B cell (primary cell): ENCODE data around the gene B3GAT3. TPM values are rescaled to one million over a fixed set of nuclear protein-coding genes. Genes with fewer than 3 reads are reported as not detected.
A peak's percentile ranks its signal among the peaks of the same experiment; 100 is the strongest.

Source experiments
- ATAC-seq: fragments of 200-7000 bp; cut with Tn5 transposase; one replicate; pipeline ENCODE4 v1.10.0; 2021; ENCODE audit warnings: low read depth, mild to moderate bottlenecking, moderate number of reproducible peaks, moderate library complexity
- CTCF ChIA-PET: fragments of 350-600 bp; sonication (Branson Sonifier 250); formaldehyde crosslinking; loops from one replicate; lab custom pipeline; 2021; ENCODE audit warnings: antibody characterized with exemption, inconsistent platforms; lab: Charles Lee
- POLR2A ChIA-PET: fragments of 350-600 bp; sonication (Branson Sonifier 250); formaldehyde crosslinking; loops from one replicate; lab custom pipeline; 2021; ENCODE audit warnings: antibody characterized with exemption; lab: Charles Lee
- DNase-seq: peaks from one replicate; pipeline ENCODE4 v3.0.0; 2013
- H2AFZ ChIP-seq: 2 replicates; pipeline ENCODE4 v1.6.1; 2012; ENCODE audit warnings: mild to moderate bottlenecking, low read depth, low read length; ENCODE audit not compliant: insufficient read depth, poor library complexity, severe bottlenecking
- H3K27ac ChIP-seq, 2 donors: 1 replicate in 1 of 2; 2 replicates in 1 of 2; pipeline ENCODE4 v1.5.1; 2012 to 2013; ENCODE audit warnings: low read length in 2 of 2, mild to moderate bottlenecking in 2 of 2, moderate library complexity in 1 of 2
- H3K27me3 ChIP-seq, 4 experiments: fragments of 200-600 bp in 1 of 4; sonication (generic) in 1 of 4; replicated peaks in 1 of 4; 1 replicate in 2 of 4; 2 replicates in 2 of 4; pipeline versions ENCODE4 v1.6.1 to v1.7.0; 2013 to 2016; ENCODE audit warnings: low read length in 3 of 4, mild to moderate bottlenecking in 2 of 4, mixed read lengths in 1 of 4, moderate library complexity in 1 of 4; ENCODE audit not compliant: insufficient read depth in 4 of 4, control insufficient read depth in 3 of 4; ENCODE audit errors: control extremely low read depth in 1 of 4
- H3K36me3 ChIP-seq, 2 experiments: replicated peaks in 1 of 2; 1 replicate in 1 of 2; 2 replicates in 1 of 2; pipeline versions ENCODE4 v1.6.1 to v1.7.1; 2013; ENCODE audit warnings: low read length in 1 of 2; ENCODE audit not compliant: insufficient read depth in 2 of 2, control insufficient read depth in 1 of 2; ENCODE audit errors: control extremely low read depth in 1 of 2, extremely low read depth in 1 of 2
- H3K4me1 ChIP-seq, 2 donors: fragments of 200-600 bp in 1 of 2; sonication (generic) in 1 of 2; 1 replicate in 1 of 2; 2 replicates in 1 of 2; pipeline versions ENCODE4 v1.5.1 to v1.6.1; 2013 to 2017; ENCODE audit warnings: low read length in 2 of 2; ENCODE audit not compliant: control insufficient read depth in 2 of 2, insufficient read depth in 2 of 2
- H3K4me2 ChIP-seq: replicated peaks from 2 replicates; pipeline ENCODE3; 2012; ENCODE audit warnings: mild to moderate bottlenecking, low read depth, low read length; ENCODE audit not compliant: poor library complexity, severe bottlenecking
- H3K4me3 ChIP-seq, 5 experiments: fragments of 200-600 bp in 1 of 5; sonication (generic) in 1 of 5; 1 replicate in 3 of 5; 2 replicates in 2 of 5; pipeline versions ENCODE4 v1.5.1 to v1.7.0; 2011 to 2016; ENCODE audit warnings: low read length in 4 of 5, mild to moderate bottlenecking in 4 of 5, low read depth in 2 of 5, control low read depth in 1 of 5, moderate library complexity in 1 of 5; ENCODE audit not compliant: insufficient read depth in 1 of 5; ENCODE audit errors: control extremely low read depth in 1 of 5, extremely low read depth in 1 of 5
- H3K79me2 ChIP-seq: fragments of 200-600 bp; sonication (generic); one replicate; pipeline ENCODE4 v1.6.0; 2016; ENCODE audit warnings: low read length; ENCODE audit not compliant: control insufficient read depth, insufficient read depth
- H3K9ac ChIP-seq: fragments of 200-600 bp; sonication (generic); 2 replicates; pipeline ENCODE4 v1.6.1; 2017; ENCODE audit warnings: mild to moderate bottlenecking, low read length, moderate library complexity
- H3K9me3 ChIP-seq, 3 donors: one replicate each; pipeline versions ENCODE4 v1.6.1 to v1.7.1; 2013; ENCODE audit warnings: low read length in 2 of 3; ENCODE audit not compliant: control insufficient read depth in 2 of 3, insufficient read depth in 1 of 3; ENCODE audit errors: control extremely low read depth in 1 of 3
- H4K20me1 ChIP-seq: 2 replicates; pipeline ENCODE4 v1.6.0; 2012; ENCODE audit warnings: mild to moderate bottlenecking, low read length; ENCODE audit not compliant: insufficient read depth, control insufficient read depth, poor library complexity, severe bottlenecking
- H3K27ac Mint-ChIP-seq: one replicate; pipeline ENCODE4 v1.8.0; 2021; ENCODE audit warnings: mixed read lengths
- H3K27me3 Mint-ChIP-seq: one replicate; pipeline ENCODE4 v1.8.0; 2021; ENCODE audit warnings: mixed read lengths
- H3K4me1 Mint-ChIP-seq: one replicate; pipeline ENCODE4 v1.8.0; 2021; ENCODE audit warnings: mixed read lengths
- H3K4me3 Mint-ChIP-seq: one replicate; pipeline ENCODE4 v1.8.0; 2021; ENCODE audit warnings: mixed read lengths
- H3K9me3 Mint-ChIP-seq: one replicate; pipeline ENCODE4 v1.8.0; 2022; ENCODE audit warnings: mixed read lengths; ENCODE audit not compliant: insufficient read depth
- CTCF ChIP-seq: fragments of 200-600 bp; IDR thresholded peaks from one replicate; pipeline ENCODE4 v1.8.0; 2022; ENCODE audit warnings: antibody characterized with exemption, mild to moderate bottlenecking
- EZH2 ChIP-seq: IDR thresholded peaks from 2 replicates; pipeline ENCODE4 v1.6.1; 2012; ENCODE audit warnings: borderline replicate concordance, low read depth, mild to moderate bottlenecking, moderate library complexity, low read length; ENCODE audit not compliant: insufficient read depth, poor library complexity, severe bottlenecking
- WGBS: methylation state at CpG from one replicate; pipeline ENCODE4 v1.1.5; 2013; ENCODE audit warnings: missing lambda C conversion rate; ENCODE audit not compliant: insufficient coverage; 5-methylcytosine and 5-hydroxymethylcytosine counted together
- intact Hi-C: fragments of 100-400 bp; cut with micrococcal nuclease; formaldehyde crosslinking; loops from one replicate; pipeline ENCODE4 v1.10.0; 2022
- polyA plus RNA-seq: library from polyadenylated mRNA; depleted of rRNA; stranded (reverse); fragments of >200 nt; gene quantifications from 2 replicates; pipeline ENCODE4 v1.2.3, GENCODE V29; 2012
- total RNA-seq, 2 donors: library from RNA; stranded (reverse); fragments of 120-200 nt in 1 of 2; gene quantifications; 1 replicate in 1 of 2; 2 replicates in 1 of 2; pipeline versions ENCODE4 v1.2.3 to v1.2.4, GENCODE V29; 2013 to 2022

B3GAT3 gene
- total and polyA plus RNA-seq, 2 donors (not counting 1 experiment from before 2014, with no cell fraction given) = 66.6 to 89.3 TPM

- ChIA-PET CTCF (interaction anchor here (0.6 to 5.1 kb wide), 39 partner anchors 9 to 289 kb away, joined by 3 to 47 read pairs (median 6); partner anchors contain the start of genes AHNAK, B3GAT3, C11orf98 and CSKMT), POLR2A (interaction anchor here (0.6 to 3.2 kb wide), 36 partner anchors 9 to 1037 kb away, joined by 3 to 63 read pairs (median 7); partner anchors contain the start of genes AHNAK, B3GAT3, BSCL2 and C11orf98)
- H3K9ac ChIP-seq = peak overlapping the region; percentile 68
- intact Hi-C loops = loop anchor here (1.0 to 5.0 kb wide), 7 partner anchors 50 to 290 kb away; partner anchors contain the start of genes BSCL2, GNG3, INTS5 and SLC3A2
- 3% methylated on average over 12 of the region's 17 CpGs for WGBS
- H3K36me3 ChIP-seq = peaks cover 0 to 50% of the 10 kb centered on the region in 2 experiments
- Mint-ChIP-seq H3K27me3 (no peaks in the 10 kb centered on the region), H3K27ac (peak overlapping the region; percentile 96), H3K4me1 (peaks cover 43% of the 10 kb centered on the region), H3K4me3 (peak overlapping the region; percentile 91), H3K9me3 (no peaks in the 10 kb centered on the region)
- H3K4me2 ChIP-seq = peak overlapping the region; percentile 86
- H2AFZ ChIP-seq = peak overlapping the region; percentile 78
- peaks cover 23 to 34% of the 10 kb centered on the region in 2 donors for H3K4me1 ChIP-seq
- H3K27me3 ChIP-seq = no peaks in the 10 kb centered on the region
- TF ChIP-seq EZH2 = no peak
- TF ChIP-seq CTCF = no peak
- H3K79me2 ChIP-seq = peaks cover 37% of the 10 kb centered on the region
- peak overlapping the region; percentile 78 to 85 for H3K27ac ChIP-seq
- DNase-seq (no peak), ATAC-seq (no peak)
- H4K20me1 ChIP-seq = no peaks in the 10 kb centered on the region
- H3K9me3 ChIP-seq = no peaks in the 10 kb centered on the region
- peak overlapping the region; percentile 48 to 88 (median 74) for H3K4me3 ChIP-seq
Observed at GRCh38 chr11:62592146-62592815, 29.5 kb downstream of the B3GAT3 start.
